DMS114 treated with DMSO at 0.1 percent for 48 hours (cell line): Measurements from ENCODE around the gene GATA5.

Experiments
- DNase-seq: peaks from one replicate; lab custom pipeline; 2025; ENCODE audit not compliant: unreplicated experiment; lab: John Stamatoyannopoulos, UW

Gene GATA5

DNA sequence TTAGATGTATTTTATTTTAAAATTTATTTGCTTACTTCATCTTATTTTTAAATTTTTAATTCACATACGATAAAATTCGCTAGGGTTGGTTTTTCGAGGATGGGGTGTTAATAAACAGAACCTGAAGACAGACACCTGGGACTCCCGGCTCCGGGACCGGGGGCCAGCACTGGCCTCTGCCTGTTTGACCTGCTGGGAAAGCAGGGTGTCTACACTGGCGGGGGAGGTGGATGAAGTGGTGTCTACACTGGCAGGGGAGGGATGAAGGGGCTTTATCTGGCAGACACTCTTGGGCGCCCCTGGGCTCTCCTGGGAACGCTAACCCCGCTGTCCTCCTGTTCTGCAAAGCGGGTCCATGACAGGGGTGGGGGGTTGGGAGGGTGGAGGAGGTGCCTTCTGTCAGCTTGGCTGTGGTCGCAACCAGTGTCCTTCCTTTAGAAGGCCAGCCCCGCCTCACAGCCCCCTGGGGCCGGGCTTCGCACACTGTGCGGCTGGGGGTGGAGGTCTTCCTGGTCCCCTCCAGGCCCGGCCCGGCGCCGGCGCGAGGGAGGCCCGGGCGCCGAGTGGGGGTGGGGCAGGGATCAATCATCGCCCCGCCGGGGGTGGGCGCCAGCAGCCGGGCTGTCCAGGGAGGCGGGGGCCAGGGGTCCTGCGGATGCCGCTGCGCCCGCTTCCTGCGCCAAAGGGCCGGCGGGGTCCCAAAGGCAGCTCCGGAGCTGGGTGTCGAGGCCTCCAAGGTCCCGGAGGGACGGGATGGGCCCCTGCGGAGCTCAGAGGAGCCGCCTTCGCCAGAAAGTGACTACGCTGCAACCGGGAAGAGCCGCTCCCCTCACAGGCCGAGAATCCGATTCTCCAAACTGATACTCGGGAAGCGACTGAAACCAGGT, 1.8 kb downstream of the GATA5 start:
- DNase-seq, result no peak

GRCh38 chr20:62472941-62473585, 2.7 kb downstream of the GATA5 start:
- no peak for DNase-seq

DNA sequence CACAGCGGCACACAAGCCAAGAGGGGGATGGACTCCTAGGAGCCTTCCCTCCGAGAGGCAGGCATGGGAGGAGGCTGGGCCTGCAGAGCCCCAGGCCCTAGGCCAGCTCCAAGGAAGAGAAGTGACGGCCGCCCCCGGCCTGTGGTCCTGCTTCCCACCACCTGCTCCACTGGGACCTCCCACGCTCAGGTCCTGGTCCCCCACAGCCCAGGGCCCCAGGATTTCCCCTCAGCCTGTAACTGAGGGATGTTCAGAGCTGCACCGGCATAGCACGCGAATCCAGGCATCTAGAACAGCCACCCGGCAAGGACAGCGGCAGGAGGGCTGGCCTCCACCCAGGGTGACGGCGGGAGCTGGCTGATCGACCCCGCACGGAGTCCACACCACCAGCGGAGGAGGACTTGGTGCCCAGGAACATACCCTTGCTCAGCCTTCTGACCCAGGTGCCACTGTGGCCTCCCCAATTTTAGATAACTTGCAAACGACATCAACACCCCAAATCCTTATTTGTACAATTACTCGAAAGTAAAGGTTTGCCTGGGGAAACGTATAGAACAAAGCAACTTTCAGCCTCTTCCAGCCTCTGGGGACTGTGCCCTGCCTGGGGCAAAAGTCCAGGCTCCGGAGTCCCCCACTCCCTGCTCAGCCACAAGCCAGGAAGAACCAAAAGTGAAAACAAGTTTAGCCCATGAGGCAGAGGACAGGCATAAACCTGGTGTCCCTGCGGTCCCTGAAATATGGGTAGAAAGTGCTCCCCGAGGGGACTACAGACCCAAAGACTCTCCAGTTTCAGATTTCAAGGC, 3.5 kb downstream of the GATA5 start:
- no peak for DNase-seq

- no peak for DNase-seq
Observed at GRCh38 chr20:62470459-62470858, 5.3 kb downstream of the GATA5 start.

DNA sequence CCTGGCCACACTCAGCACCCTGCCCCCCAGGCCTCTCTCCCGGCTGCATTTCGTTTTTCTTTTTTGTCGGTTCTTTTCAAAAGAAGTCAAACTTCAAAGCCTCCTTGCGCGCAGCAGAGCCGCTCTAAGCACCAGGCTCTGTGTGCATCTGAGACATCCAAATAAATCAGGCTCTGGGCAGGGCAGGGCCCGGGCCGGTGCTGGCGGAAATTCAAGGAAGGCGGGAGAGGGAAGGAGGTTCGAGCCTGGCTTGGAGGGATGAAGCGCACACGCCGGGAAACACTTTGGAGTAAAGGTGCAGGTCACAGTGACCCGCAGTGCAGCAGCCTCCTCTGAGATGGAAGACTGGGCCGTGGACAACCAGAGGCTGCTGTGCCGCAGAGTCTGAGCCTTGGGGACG, 5.8 kb downstream of the GATA5 start:
- DNase-seq, result no peak

- no peak for DNase-seq
Observed at GRCh38 chr20:62469352-62469751, 6.4 kb downstream of the GATA5 start.

DNA sequence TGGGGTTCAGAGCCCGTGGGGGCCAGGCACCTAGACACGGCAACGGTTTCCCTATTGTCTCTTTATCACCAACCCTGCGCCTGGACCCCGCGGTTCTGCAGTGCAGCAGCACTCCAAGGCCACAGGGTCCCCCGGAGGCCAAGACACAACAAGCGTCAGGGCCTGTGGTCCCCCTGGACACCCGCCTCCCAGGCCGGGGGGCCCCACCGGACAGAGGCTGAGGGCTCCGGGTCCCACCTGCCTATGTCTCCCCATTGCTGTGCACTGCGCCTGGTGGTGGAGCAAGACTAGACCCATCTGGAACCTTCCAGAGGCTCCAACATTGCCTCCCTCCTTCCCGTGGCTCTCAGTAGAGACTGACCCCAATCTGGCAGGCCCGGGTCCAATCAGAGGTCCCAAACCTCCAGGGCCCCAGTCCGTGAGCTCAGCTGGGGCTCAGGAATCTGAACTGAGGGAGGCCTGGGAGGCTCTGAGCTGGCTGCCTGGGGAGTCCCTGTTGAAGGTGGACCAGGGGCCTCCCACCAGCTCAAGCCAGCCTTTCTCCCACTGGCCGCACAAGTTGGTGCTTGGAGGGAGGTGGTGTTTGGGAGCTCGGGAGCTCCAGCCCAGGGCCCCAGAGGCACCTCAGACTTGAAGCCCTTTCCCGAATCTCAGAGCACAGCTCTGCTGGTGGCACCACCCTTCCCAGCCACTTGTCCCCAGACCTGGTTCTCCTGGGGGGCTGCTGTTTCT, 8.8 kb downstream of the GATA5 start:
- DNase-seq, result no peak

DNA sequence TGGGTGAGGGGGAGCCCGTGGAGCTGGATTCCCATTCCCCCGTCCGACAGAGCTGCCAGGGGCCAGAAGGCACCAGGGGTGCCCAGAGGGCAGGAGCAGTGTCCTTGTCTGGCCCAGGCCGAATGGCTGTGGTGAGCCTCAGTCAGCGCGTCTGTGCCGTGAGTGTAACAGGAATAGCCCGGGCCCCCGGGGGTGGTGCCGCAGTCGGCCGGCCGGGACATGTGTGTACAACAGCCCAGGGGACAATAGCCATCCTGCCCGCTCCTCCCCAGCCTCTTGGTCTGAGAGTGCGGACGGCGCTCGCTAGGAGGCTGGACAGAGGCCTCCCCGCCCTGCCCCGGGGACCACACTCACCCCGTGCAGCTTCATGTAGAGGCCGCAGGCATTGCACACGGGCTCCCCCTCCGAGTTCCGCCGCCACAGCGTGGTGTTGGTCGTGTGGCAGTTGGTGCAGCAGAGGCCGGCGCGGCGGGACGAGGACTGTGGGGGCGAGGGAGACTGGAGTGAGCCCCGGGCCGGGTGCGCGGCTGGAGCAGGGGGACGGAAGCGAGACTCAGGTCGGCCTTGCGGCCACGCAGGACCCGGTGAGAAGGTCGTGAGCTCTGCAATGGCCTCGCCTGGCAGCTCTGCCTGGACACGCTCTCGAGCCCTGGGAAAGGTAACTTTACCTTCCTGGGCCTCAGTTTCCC, 9.6 kb downstream of the GATA5 start:
- no peak for DNase-seq

- DNase-seq, result no peak
Observed at GRCh38 chr20:62464990-62465389, 10.8 kb downstream of the GATA5 start.

DNA sequence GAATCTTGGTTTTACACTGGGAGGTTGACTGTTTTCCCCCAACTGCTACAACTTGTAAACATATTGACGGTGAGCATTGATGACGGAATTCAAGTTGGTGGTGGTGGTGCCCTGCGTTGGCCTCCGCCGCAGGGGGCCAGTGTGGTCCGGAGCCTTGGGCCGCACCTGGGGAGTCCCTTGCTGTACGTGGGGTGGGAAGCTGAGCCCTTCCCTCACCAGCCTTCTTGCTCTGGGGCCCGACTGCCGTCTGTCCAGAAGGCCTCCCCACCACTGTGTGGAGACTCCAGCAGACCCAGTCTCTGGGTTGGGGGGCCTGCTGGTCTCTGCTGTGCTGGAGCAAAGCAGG, 11.4 kb downstream of the GATA5 start:
- DNase-seq, result no peak

GRCh38 chr20:62463651-62464424, 12.0 kb downstream of the GATA5 start:
- no peak for DNase-seq

- DNase-seq, result no peak
Observed at GRCh38 chr20:62462976-62463592, 12.7 kb downstream of the GATA5 start.

DNA sequence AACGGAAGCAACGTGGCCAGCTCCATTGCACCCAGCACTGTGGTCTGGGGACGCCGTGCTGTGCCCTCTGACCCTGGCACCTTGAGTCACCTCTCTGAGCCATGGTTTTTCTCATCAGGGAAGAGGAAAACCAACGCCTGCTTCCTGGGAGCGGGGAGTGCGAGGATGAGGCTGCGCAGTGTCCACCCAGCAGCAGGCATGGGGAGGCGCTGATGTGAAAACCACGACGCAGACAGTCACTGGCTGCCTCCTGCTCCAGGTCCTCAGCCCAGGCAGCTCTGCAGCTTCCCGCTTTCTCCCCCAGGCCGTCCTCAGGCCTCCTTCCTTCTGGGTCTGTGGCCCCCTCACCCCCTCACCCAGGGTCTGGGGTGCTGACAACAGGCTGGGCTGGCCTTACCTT, 14.0 kb downstream of the GATA5 start:
- no peak for DNase-seq

DNA sequence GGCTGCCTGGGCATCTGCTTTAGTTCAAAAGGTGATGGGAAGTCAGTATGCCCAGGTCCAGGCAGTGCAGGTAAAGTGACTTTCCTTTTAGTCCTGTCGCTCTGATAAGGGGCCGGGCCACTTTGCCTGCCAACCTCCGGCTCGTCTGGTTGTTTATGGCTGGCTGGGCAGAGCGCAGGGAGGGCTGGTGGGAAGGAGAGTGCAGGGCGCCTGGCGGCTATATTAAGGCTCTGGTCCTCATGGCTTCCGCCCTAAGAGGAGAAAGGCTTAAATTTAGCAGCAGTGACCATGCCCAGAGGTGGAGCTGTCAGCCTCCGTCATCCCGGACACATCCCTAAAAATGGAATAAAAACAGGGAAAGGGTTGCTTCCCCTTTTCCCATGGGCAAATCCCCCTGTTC, 14.6 kb downstream of the GATA5 start:
- no peak for DNase-seq

GRCh38 chr20:62460678-62461077, 15.1 kb downstream of the GATA5 start:
- no peak for DNase-seq

- DNase-seq, result no peak
Observed at GRCh38 chr20:62459488-62459887, 16.3 kb downstream of the GATA5 start.

DNA sequence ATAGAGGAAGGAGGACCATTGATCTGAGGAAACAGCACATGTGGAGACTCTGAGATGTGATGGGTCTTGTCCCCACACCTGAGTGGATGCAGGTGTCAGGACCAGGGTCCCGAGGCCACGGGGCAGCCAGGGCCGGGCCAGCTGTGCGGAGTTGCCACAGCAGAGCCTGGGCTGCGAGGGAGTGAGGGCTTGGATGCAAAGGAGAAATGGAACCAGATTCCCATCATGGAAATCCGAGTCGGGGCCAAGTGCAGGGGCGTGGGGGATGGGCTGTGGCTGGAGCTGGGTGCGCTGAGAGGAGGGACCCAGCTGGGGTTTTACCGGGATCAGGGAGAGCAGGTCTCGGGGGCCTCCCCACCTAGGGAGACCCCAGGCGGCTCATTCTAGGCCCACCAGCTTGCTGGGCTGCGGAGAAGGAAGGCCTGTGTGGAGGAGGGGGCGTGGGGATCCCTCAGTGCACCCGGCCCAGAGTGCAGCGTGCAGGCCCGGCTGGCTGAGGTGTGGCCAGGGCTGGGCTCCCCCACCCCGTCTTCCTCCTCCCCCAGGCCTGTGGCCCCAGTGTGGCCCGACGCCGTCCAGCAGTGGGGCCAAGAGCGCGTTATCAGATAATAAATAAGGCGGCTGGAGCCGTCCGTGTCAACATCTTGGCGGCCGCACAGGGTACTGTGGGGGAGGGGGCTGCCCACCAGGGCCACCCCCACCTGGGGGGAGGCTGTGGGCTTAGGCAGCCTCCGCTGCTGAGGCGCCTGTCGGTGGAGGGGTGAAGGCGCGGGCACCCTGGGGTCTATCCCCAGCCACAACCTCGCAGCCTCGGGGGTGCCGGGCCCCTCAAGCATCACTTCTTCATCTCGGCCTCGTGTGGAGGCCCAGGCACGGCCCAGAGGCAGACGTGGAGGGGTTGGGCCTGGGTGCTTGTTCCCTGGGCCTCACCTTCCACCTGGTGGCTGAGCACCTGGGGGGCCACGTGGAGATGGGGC, 17.2 kb downstream of the GATA5 start:
- no peak for DNase-seq

DNA sequence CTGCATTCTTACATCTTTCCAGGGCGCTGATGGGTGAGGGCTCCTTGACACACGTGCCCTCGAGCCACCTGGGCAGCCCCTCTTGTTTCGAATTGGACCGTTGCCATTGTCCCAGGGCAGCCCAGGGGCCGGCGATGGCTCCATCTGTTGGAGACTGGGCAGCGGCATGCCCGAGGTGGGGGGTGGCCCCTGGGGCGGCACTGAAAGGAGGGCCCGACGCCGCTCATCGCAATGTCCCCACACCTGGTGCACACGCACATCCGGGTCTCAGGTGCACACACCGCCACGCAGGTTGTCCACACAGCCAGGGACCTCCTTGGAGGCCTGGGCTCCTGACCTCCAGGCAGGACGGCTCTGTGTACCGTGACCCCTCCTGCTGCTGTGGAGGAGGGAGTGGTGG, 18.0 kb downstream of the GATA5 start:
- DNase-seq, result no peak
